HG03064 (cell line): ENCODE measurements around the gene GXYLT2.

ENCODE experiments used
- ATAC-seq: cut with Tn5 transposase; IDR thresholded peaks from one replicate; pipeline ENCODE4 v1.9.1; 2021; ENCODE audit warnings: low read depth; ENCODE audit not compliant: unreplicated experiment

GXYLT2 gene

GRCh38 chr3:73004316-73004715 lies 116.5 kb downstream of the GXYLT2 start:
- no peak for ATAC-seq

- ATAC-seq, result no peak
Measured at GRCh38 chr3:73007992-73008712, 120.3 kb downstream of the GXYLT2 start.

- no peak for ATAC-seq
Measured at GRCh38 chr3:73009008-73009407, 121.2 kb downstream of the GXYLT2 start.

- no peak for ATAC-seq
Measured at GRCh38 chr3:73009750-73010149, 121.9 kb downstream of the GXYLT2 start.

- ATAC-seq, result no peak
Measured at GRCh38 chr3:73010158-73010557, 122.3 kb downstream of the GXYLT2 start.

- ATAC-seq, result no peak
Measured at GRCh38 chr3:73018298-73018697, 130.5 kb downstream of the GXYLT2 start.

- ATAC-seq, result no peak
Measured at GRCh38 chr3:73018790-73019441, 131.1 kb downstream of the GXYLT2 start.

GRCh38 chr3:73021301-73021835 lies 133.5 kb downstream of the GXYLT2 start:
- no peak for ATAC-seq

- no peak for ATAC-seq
Measured at GRCh38 chr3:73024836-73025235, 137.0 kb downstream of the GXYLT2 start.

- no peak for ATAC-seq
Measured at GRCh38 chr3:73026111-73026759, 138.4 kb downstream of the GXYLT2 start.
